ENCODE results near the gene ZNHIT3. TPM values are rescaled to one million over a fixed set of nuclear protein-coding genes. Genes with fewer than 3 reads are reported as not detected.

Gene ZNHIT3
- total and polyA plus RNA-seq, 10 of the 15 experiments (the other 5 are each of a cell fraction or from before 2014, with no cell fraction given): 34.1 to 128 (median 55.6) TPM

- DNase-seq (ENCODE audit: low read depth, low spot score) (no peak), ATAC-seq (no peak), FAIRE-seq (no peak)
- WGBS (ENCODE audit: insufficient coverage, insufficient replicate concordance, low lambda C conversion rate, missing lambda C conversion rate): 19% methylated on average over 10 of the region's 10 CpGs
- no peaks in the 10 kb centered on the region for H3K4me1 ChIP-seq (ENCODE audit: control insufficient read depth, insufficient read depth, low read length)
- no peak overlapping the region for H3K4me2 ChIP-seq (ENCODE audit: control insufficient read depth, insufficient read depth)
- TF ChIP-seq CTCF (IDR thresholded peaks at IDR 0.05 in 2 of 3, conservative IDR thresholded peaks at IDR 0.05 in 1 of 3; ENCODE audit: control insufficient read depth in 2 of 3, extremely low read depth in 1 of 3, insufficient read depth in 1 of 3, low read depth in 3 of 3, low read length in 3 of 3) (no peak), CBFB (IDR thresholded peaks at IDR 0.05; ENCODE audit: low read depth) (no peak), MTA2 (IDR thresholded peaks at IDR 0.05; ENCODE audit: low read depth) (no peak)
- TF ChIP-seq, protein P1, sequence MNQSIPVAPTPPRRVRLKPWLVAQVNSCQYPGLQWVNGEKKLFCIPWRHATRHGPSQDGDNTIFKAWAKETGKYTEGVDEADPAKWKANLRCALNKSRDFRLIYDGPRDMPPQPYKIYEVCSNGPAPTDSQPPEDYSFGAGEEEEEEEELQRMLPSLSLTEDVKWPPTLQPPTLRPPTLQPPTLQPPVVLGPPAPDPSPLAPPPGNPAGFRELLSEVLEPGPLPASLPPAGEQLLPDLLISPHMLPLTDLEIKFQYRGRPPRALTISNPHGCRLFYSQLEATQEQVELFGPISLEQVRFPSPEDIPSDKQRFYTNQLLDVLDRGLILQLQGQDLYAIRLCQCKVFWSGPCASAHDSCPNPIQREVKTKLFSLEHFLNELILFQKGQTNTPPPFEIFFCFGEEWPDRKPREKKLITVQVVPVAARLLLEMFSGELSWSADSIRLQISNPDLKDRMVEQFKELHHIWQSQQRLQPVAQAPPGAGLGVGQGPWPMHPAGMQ (IDR thresholded peaks at IDR 0.05; ENCODE audit: borderline replicate concordance): no peak
- H3K79me2 ChIP-seq (ENCODE audit: control insufficient read depth, insufficient read depth, low read length): no peaks in the 10 kb centered on the region
- intact Hi-C loops (cut with micrococcal nuclease; ENCODE audit: unreplicated experiment) (no loop called here), in situ Hi-C loops (cut with MboI) (no loop called here)
- ChIA-PET SMC1A (ENCODE audit: uncharacterized antibody, unreplicated experiment) (no interaction called here), POLR2A (no interaction called here), RAD21 (ENCODE audit: unreplicated experiment) (no interaction called here), CTCF (no interaction called here)
- no peaks in the 10 kb centered on the region for H3K9me3 ChIP-seq (replicated peaks; ENCODE audit: control insufficient read depth, insufficient read depth, low read length)
- H3K36me3 ChIP-seq (ENCODE audit: control insufficient read depth in 2 of 2, insufficient read depth in 2 of 2, low read length in 1 of 2): no peaks in the 10 kb centered on the region
- H4K20me1 ChIP-seq (ENCODE audit: control insufficient read depth, insufficient read depth): no peaks in the 10 kb centered on the region; the same call in 1 of the 2 replicates
- H3K27me3 ChIP-seq (replicated peaks in 1 of 2; ENCODE audit: control insufficient read depth in 2 of 2, insufficient read depth in 2 of 2, low read length in 1 of 2): peaks cover 4 to 9% of the 10 kb centered on the region in 2 experiments; a peak in 2 of 4 replicates
- no peak overlapping the region for H3K9ac ChIP-seq (ENCODE audit: control insufficient read depth, insufficient read depth, low read length)
- no peak overlapping the region for H2AFZ ChIP-seq (ENCODE audit: control insufficient read depth, low read depth, low read length)
- no TSS peak for BruUV-seq (replicated peaks)
- no peak overlapping the region for H3K4me3 ChIP-seq
- no peak overlapping the region for H3K27ac ChIP-seq (ENCODE audit: control insufficient read depth, insufficient read depth)
Observed at GRCh38 chr17:36461330-36462110, 25.0 kb upstream of the ZNHIT3 start.
